K562 (cell line): ENCODE data around the gene ACTR1B. TPM values are rescaled to one million over a fixed set of nuclear protein-coding genes. Genes with fewer than 3 reads are reported as not detected.

Source experiments
- ATF6 ChIP-seq: sonication (generic); formaldehyde crosslinking; IDR thresholded peaks from 2 replicates; pipeline ENCODE4 v1.4.0; 2020; ENCODE audit warnings: mild to moderate bottlenecking, missing genetic modification reagents
- CREM ChIP-seq: IDR thresholded peaks from 2 replicates; pipeline ENCODE4 v1.6.1; 2014; ENCODE audit warnings: antibody characterized with exemption, low read depth
- E2F1 ChIP-seq: sonication (generic); formaldehyde crosslinking; IDR thresholded peaks from 2 replicates; pipeline ENCODE4 v1.8.1; 2023; ENCODE audit warnings: mild to moderate bottlenecking, missing genetic modification reagents, moderate library complexity
- ELF2 ChIP-seq: fragments of 250-450 bp; sonication (Bioruptor Pico); IDR thresholded peaks from 2 replicates; pipeline ENCODE4 v1.5.0; 2021; ENCODE audit warnings: mild to moderate bottlenecking
- FOXA1 ChIP-seq: fragments of 450-650 bp; IDR thresholded peaks from 2 replicates; pipeline ENCODE4 v1.6.1; 2016; ENCODE audit warnings: mild to moderate bottlenecking, borderline replicate concordance
- FUS ChIP-seq: fragments of 200-400 bp; formaldehyde crosslinking; optimal IDR thresholded peaks from 2 replicates; pipeline ENCODE3; 2017; ENCODE audit warnings: low read depth, low read length
- HDAC3 ChIP-seq: fragments of 450-650 bp; IDR thresholded peaks from 2 replicates; pipeline ENCODE4 v1.6.1; 2018; ENCODE audit warnings: borderline replicate concordance, mild to moderate bottlenecking, moderate library complexity; ENCODE audit not compliant: partially characterized antibody
- HNRNPH1 ChIP-seq: fragments of 200-400 bp; formaldehyde crosslinking; optimal IDR thresholded peaks from 2 replicates; pipeline ENCODE3; 2017; ENCODE audit warnings: low read depth, mild to moderate bottlenecking, low read length, moderate library complexity
- HNRNPL ChIP-seq: fragments of 200-400 bp; formaldehyde crosslinking; IDR thresholded peaks from 2 replicates; pipeline ENCODE4 v1.6.1; 2017; ENCODE audit warnings: low read depth, mild to moderate bottlenecking, low read length
- MEIS2 ChIP-seq: fragments of 450-650 bp; IDR thresholded peaks from 2 replicates; pipeline ENCODE4 v1.6.1; 2014; ENCODE audit warnings: mild to moderate bottlenecking; ENCODE audit not compliant: partially characterized antibody
- NCOA4 ChIP-seq: fragments of 450-650 bp; IDR thresholded peaks from 2 replicates; pipeline ENCODE4 v1.6.1; 2018; ENCODE audit warnings: mild to moderate bottlenecking; ENCODE audit not compliant: partially characterized antibody
- NFIC ChIP-seq: fragments of 450-650 bp; IDR thresholded peaks from 2 replicates; pipeline ENCODE4 v1.6.1; 2017; ENCODE audit warnings: mild to moderate bottlenecking, inconsistent platforms
- PPARD ChIP-seq: fragments of 250-450 bp; sonication (Bioruptor Pico); IDR thresholded peaks from 2 replicates; pipeline ENCODE4 v1.8.0; 2022; ENCODE audit warnings: inconsistent platforms, mild to moderate bottlenecking, moderate library complexity
- PRMT5 ChIP-seq: sonication (generic); formaldehyde crosslinking; IDR thresholded peaks from 2 replicates; pipeline ENCODE4 v1.5.0; 2020; ENCODE audit warnings: missing genetic modification reagents
- RFX7 ChIP-seq: fragments of 250-450 bp; sonication (Bioruptor Pico); IDR thresholded peaks from 2 replicates; pipeline ENCODE4 v1.5.1; 2021; ENCODE audit warnings: mild to moderate bottlenecking
- RREB1 ChIP-seq: fragments of 250-450 bp; sonication (Bioruptor Pico); IDR thresholded peaks from 2 replicates; pipeline ENCODE4 v1.4.0; 2020
- STAT5A ChIP-seq: IDR thresholded peaks from 2 replicates; pipeline ENCODE4 v1.6.1; 2012; ENCODE audit warnings: low read length, inconsistent platforms, borderline replicate concordance
- ZNF197 ChIP-seq: fragments of 200-800 bp; sonication (Bioruptor generic); IDR thresholded peaks from 2 replicates; pipeline ENCODE4 v1.6.1; 2016; ENCODE audit warnings: low read depth, missing genetic modification characterization, missing compliant biosample characterization
- ZNF280B ChIP-seq: fragments of 250-450 bp; sonication (Bioruptor Pico); IDR thresholded peaks from 2 replicates; pipeline ENCODE4 v1.5.1; 2021; ENCODE audit warnings: mild to moderate bottlenecking
- polyA plus RNA-seq, 8 experiments: library from polyadenylated mRNA; depleted of rRNA in 4 of 8; stranded (reverse) in 5 of 8; unstranded in 3 of 8; fragments of >200 nt; fragmentation: Nextera tagmentation in 2 of 8; fragmentation: Illumina TruSeq in 1 of 8; extraction: Ambion mirVana in 2 of 8; extraction: Trizol in 1 of 8; gene quantifications; 2 replicates each; pipeline versions ENCODE4 v1.2.1 to v1.2.3, GENCODE V29; 2011 to 2014; ENCODE audit warnings: inconsistent platforms in 1 of 8, missing spikeins in 1 of 8
- total RNA-seq, 7 experiments: library from RNA; depleted of rRNA in 6 of 7; stranded (reverse); fragments of >200 nt in 6 of 7; fragmentation: Illumina TruSeq in 2 of 7; extraction: Trizol in 2 of 7; gene quantifications; 2 replicates each; pipeline versions ENCODE4 v1.2.1 to v1.2.3, GENCODE V29; 2011 to 2021; ENCODE audit warnings: low replicate concordance in 1 of 7

ACTR1B gene
- total and polyA plus RNA-seq, 9 of the 15 experiments (the other 6 are each of a cell fraction or from before 2014, with no cell fraction given): 0.49 to 42.3 (median 22.5) TPM

GRCh38 chr2:97662895-97663625, 784 bp downstream of the ACTR1B start (continued):
- TF ChIP-seq ATF6 (CRISPR knock-in tag) (0 out of 2 replicates have a peak, but pooled peaks have one; percentile 48), MEIS2 (peak; percentile 41), RFX7 (no peak), PPARD (CRISPR knock-in tag) (no peak), E2F1 (CRISPR knock-in tag) (no peak), ZNF197 (no peak), HNRNPH1 (no peak), STAT5A (no peak), FUS (no peak), RREB1 (CRISPR knock-in tag) (no peak), HDAC3 (no peak), CREM (peak; percentile 20), ELF2 (CRISPR knock-in tag) (no peak), FOXA1 (no peak), ZNF280B (CRISPR knock-in tag) (no peak), NFIC (no peak), PRMT5 (CRISPR knock-in tag) (no peak), HNRNPL (no peak), NCOA4 (no peak)
